Heart left ventricle (tissue), 13 donors: ENCODE data around the gene MED16.
"Not testable (repeated sequence)": the region's sequence is repeated elsewhere in the genome, so short reads cannot be mapped to it uniquely, and the experiment has no call there.

Experiments
- CTCF ChIP-seq, 12 donors: fragments of 200-600 bp; sonication (generic) in 4 of 12; IDR thresholded peaks; one replicate each; pipeline versions ENCODE4 v1.5.0 to v1.8.0; 2018 to 2022; ENCODE audit warnings: antibody characterized with exemption in 12 of 12, mild to moderate bottlenecking in 5 of 12
- POLR2A ChIP-seq, 2 donors: fragments of 450-650 bp; IDR thresholded peaks; one replicate each; pipeline ENCODE4 v1.6.1; 2017; ENCODE audit warnings: antibody characterized with exemption in 2 of 2, mild to moderate bottlenecking in 2 of 2, moderate library complexity in 2 of 2
- donor health status: ischemic (EF 13 %, LVEDD 7.1; RV severe dilation, severe dysfunction).
- donor health status: DM: no; HTN: yes; CAD: no.
- donor health status: DM: no; HTN: no; CAD: no.
- donor health status: ischemic (EF 25% LVEDD 6.9; RV normal size, moderate dysfunction).
- donor health status: ischemic (EF 25% LVEDD 5.7; RV mildly dilated, moderate dysfunction).
- donor health status: ischemic (EF 35%, LVEDD 5.7; RV mildly dilated, moderate dysfunction).
- donor health status: nonischemic (EF 11% LVEDD 7.7; RV severe dilation, severe dysfunction).
- donor health status: DM: yes; HTN: yes; CAD: no.
- donor health status: PGD.
- donor health status: ischemic (EF 29% LVEDD 5.4; RV normal size, mild dysfunction).
- donor health status: nonischemic (EF 23%, LVEDD 6.1; RV moderate dilation, normal function).

- not testable (repeated sequence) for TF ChIP-seq CTCF, POLR2A (IDR thresholded peaks at IDR 0.05)
Observed at GRCh38 chr19:878751-879561, 14.0 kb downstream of the MED16 start.
